NCI-H774 (cell line): Measurements from ENCODE around the gene SMARCC1.
"Not testable (repeated sequence)": the region's sequence is repeated elsewhere in the genome, so short reads cannot be mapped to it uniquely, and the experiment has no call there.

Experiments used
- DNase-seq: peaks from one replicate; lab custom pipeline; 2025; lab: John Stamatoyannopoulos, UW

The SMARCC1 gene

GRCh38 chr3:47766186-47766585, 15.5 kb downstream of the SMARCC1 start:
- DNase-seq = no peak

- no peak for DNase-seq
Measured at GRCh38 chr3:47762233-47762632, 19.5 kb downstream of the SMARCC1 start.

GRCh38 chr3:47761046-47761445, 20.6 kb downstream of the SMARCC1 start:
- DNase-seq = no peak

GRCh38 chr3:47760207-47760606, 21.5 kb downstream of the SMARCC1 start:
- DNase-seq = not testable (repeated sequence)

GRCh38 chr3:47758261-47759025, 23.2 kb downstream of the SMARCC1 start:
- DNase-seq = no peak

- no peak for DNase-seq
Measured at GRCh38 chr3:47752716-47753115, 29.0 kb downstream of the SMARCC1 start.

- DNase-seq = not testable (repeated sequence)
Measured at GRCh38 chr3:47750811-47751354, 30.8 kb downstream of the SMARCC1 start.

- no peak for DNase-seq
Measured at GRCh38 chr3:47747558-47747957, 34.1 kb downstream of the SMARCC1 start.

- no peak for DNase-seq
Measured at GRCh38 chr3:47746264-47746663, 35.4 kb downstream of the SMARCC1 start.

GRCh38 chr3:47743855-47744254, 37.8 kb downstream of the SMARCC1 start:
- no peak for DNase-seq

GRCh38 chr3:47743352-47743751, 38.3 kb downstream of the SMARCC1 start:
- not testable (repeated sequence) for DNase-seq

- no peak for DNase-seq
Measured at GRCh38 chr3:47741925-47742324, 39.8 kb downstream of the SMARCC1 start.

GRCh38 chr3:47732143-47732542, 49.5 kb downstream of the SMARCC1 start:
- DNase-seq = no peak

GRCh38 chr3:47731061-47731460, 50.6 kb downstream of the SMARCC1 start:
- DNase-seq = no peak

GRCh38 chr3:47722859-47723258, 58.8 kb downstream of the SMARCC1 start:
- no peak for DNase-seq

GRCh38 chr3:47717448-47717847, 64.2 kb downstream of the SMARCC1 start:
- not testable (repeated sequence) for DNase-seq

GRCh38 chr3:47716656-47717055, 65.0 kb downstream of the SMARCC1 start:
- no peak for DNase-seq

- no peak for DNase-seq
Measured at GRCh38 chr3:47715928-47716327, 65.8 kb downstream of the SMARCC1 start.

- DNase-seq = no peak
Measured at GRCh38 chr3:47714606-47715005, 67.1 kb downstream of the SMARCC1 start.

- no peak for DNase-seq
Measured at GRCh38 chr3:47713655-47714054, 68.0 kb downstream of the SMARCC1 start.

GRCh38 chr3:47712398-47712797, 69.3 kb downstream of the SMARCC1 start:
- no peak for DNase-seq

- peak; percentile 63 for DNase-seq
Measured at GRCh38 chr3:47711596-47711995, 70.1 kb downstream of the SMARCC1 start.

GRCh38 chr3:47705391-47705790, 76.3 kb downstream of the SMARCC1 start:
- DNase-seq = no peak

GRCh38 chr3:47704237-47704612, 77.5 kb downstream of the SMARCC1 start:
- DNase-seq = no peak
